Measurements from ENCODE around the gene CRABP2.

CRABP2 gene

DNA sequence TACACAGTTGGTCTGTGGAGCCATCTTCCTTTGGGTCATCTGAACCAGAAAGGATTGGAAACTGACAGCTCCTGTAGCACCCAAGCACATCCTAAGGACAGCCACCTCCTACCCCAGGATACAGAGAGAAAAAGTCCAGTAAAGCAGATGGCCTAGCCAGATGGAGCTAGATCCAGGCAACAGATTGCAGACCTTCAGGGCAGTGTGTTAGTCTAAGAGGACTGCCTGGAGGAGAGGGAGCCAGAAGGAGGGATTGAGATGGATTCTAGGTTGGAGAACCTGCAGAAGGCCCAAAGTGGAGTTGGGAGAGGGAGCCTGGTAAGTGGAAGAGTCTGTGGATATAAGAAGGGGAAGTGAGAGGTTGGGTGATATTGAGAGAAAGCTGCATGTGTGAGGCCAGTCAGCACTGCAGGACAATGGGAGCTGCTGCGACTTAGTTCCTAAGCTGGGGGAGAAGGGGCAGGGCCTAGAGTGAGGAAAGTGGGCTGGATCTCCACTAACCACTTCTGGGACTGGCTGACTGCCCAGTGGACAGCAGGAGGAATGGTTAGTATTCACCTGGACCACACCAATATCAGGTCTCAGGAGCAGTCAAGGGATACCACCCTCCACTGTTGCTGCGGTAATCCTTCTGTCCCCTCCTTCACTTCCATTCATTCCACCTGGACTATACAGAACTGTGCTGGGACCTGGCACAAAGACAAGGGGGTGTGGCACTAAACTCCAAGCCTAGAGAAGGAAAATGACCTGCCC, 50.1 kb downstream of the CRABP2 start:
- no peaks in the 10 kb centered on the region for H3K9me3 ChIP-seq (ENCODE audit: insufficient read depth, low read length)
- peaks cover 33% of the 10 kb centered on the region for H3K4me1 ChIP-seq (ENCODE audit: low read length)
- peaks cover 23% of the 10 kb centered on the region for H4K20me1 ChIP-seq (ENCODE audit: insufficient read depth, low read length)
- H3K27ac ChIP-seq (ENCODE audit: low read length), result no peak overlapping the region
- no peak overlapping the region for H3K4me2 ChIP-seq (ENCODE audit: low read length)
- no peak overlapping the region for H3K4me3 ChIP-seq (ENCODE audit: low read length)
- H2AFZ ChIP-seq (ENCODE audit: low read depth, low read length), result no peak overlapping the region
- no peak overlapping the region for H3K9ac ChIP-seq (ENCODE audit: low read length)
- H3K36me3 ChIP-seq (replicated peaks; ENCODE audit: low read depth, low read length), result no peaks in the 10 kb centered on the region
- TF ChIP-seq, protein P1, sequence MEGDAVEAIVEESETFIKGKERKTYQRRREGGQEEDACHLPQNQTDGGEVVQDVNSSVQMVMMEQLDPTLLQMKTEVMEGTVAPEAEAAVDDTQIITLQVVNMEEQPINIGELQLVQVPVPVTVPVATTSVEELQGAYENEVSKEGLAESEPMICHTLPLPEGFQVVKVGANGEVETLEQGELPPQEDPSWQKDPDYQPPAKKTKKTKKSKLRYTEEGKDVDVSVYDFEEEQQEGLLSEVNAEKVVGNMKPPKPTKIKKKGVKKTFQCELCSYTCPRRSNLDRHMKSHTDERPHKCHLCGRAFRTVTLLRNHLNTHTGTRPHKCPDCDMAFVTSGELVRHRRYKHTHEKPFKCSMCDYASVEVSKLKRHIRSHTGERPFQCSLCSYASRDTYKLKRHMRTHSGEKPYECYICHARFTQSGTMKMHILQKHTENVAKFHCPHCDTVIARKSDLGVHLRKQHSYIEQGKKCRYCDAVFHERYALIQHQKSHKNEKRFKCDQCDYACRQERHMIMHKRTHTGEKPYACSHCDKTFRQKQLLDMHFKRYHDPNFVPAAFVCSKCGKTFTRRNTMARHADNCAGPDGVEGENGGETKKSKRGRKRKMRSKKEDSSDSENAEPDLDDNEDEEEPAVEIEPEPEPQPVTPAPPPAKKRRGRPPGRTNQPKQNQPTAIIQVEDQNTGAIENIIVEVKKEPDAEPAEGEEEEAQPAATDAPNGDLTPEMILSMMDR (IDR thresholded peaks at IDR 0.05; ENCODE audit: low read depth, low read length), result no peak
- no peak for TF ChIP-seq EZH2phosphoT487 (IDR thresholded peaks at IDR 0.05; ENCODE audit: low read depth)
- H3K27me3 ChIP-seq (ENCODE audit: low read depth, low read length), result peaks cover 65% of the 10 kb centered on the region
- no peaks in the 10 kb centered on the region for H3K79me2 ChIP-seq (ENCODE audit: low read length)

DNA sequence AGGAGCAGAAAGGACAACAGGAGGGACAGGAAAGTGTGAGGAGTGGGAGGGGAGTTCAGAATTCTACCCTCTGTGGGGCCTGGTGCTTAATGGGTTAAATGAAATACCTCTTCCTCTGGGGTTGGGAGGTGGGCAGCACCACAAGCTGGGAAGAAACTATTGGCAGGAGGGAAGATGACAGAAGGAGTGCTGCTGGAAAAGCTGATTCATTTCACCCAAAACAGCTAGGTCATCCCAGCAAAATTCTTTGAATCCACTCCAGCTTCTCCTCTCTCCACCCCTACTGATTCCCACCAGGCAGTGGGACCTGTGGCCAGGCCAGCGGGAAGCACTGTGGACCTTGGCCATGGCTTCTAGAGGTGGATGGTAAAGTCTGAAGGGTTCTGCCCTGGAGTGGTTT, 50.7 kb downstream of the CRABP2 start:
- H3K4me3 ChIP-seq (ENCODE audit: low read length), result no peak overlapping the region
- H3K4me2 ChIP-seq (ENCODE audit: low read length), result no peak overlapping the region
- no peaks in the 10 kb centered on the region for H3K36me3 ChIP-seq (replicated peaks; ENCODE audit: low read depth, low read length)
- H2AFZ ChIP-seq (ENCODE audit: low read depth, low read length), result no peak overlapping the region
- no peaks in the 10 kb centered on the region for H3K79me2 ChIP-seq (ENCODE audit: low read length)
- H4K20me1 ChIP-seq (ENCODE audit: insufficient read depth, low read length), result peaks cover 27% of the 10 kb centered on the region
- H3K9ac ChIP-seq (ENCODE audit: low read length), result no peak overlapping the region
- TF ChIP-seq EZH2phosphoT487 (IDR thresholded peaks at IDR 0.05; ENCODE audit: low read depth), result no peak
- TF ChIP-seq, protein P1 (IDR thresholded peaks at IDR 0.05; ENCODE audit: low read depth, low read length), result no peak
- H3K4me1 ChIP-seq (ENCODE audit: low read length), result peaks cover 28% of the 10 kb centered on the region
- no peaks in the 10 kb centered on the region for H3K9me3 ChIP-seq (ENCODE audit: insufficient read depth, low read length)
- no peak overlapping the region for H3K27ac ChIP-seq (ENCODE audit: low read length)
- peaks cover 71% of the 10 kb centered on the region for H3K27me3 ChIP-seq (ENCODE audit: low read depth, low read length)

DNA sequence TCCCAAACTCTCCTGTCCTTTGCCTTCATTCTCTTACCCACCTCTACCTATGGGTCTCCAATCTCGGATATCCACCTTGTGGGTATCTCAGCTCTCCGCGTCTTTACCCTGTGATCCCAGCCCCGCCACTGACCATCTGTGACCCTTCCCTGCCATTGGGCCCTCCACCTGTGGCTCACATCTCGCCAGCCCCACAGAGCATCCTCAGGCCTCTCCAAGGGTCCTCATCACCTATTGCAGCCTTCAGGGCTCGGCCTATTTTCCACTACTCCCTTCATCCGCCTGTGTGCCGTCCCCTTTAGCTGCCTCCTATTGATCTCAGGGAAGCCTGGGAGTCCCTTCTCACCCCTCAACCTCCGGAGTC, 52.4 kb downstream of the CRABP2 start:
- no peak overlapping the region for H3K4me2 ChIP-seq (ENCODE audit: low read length)
- H4K20me1 ChIP-seq (ENCODE audit: insufficient read depth, low read length), result peaks cover 27% of the 10 kb centered on the region
- no peaks in the 10 kb centered on the region for H3K79me2 ChIP-seq (ENCODE audit: low read length)
- H3K27ac ChIP-seq (ENCODE audit: low read length), result no peak overlapping the region
- H3K4me3 ChIP-seq (ENCODE audit: low read length), result no peak overlapping the region
- no peaks in the 10 kb centered on the region for H3K36me3 ChIP-seq (replicated peaks; ENCODE audit: low read depth, low read length)
- H3K4me1 ChIP-seq (ENCODE audit: low read length), result peaks cover 18% of the 10 kb centered on the region
- no peaks in the 10 kb centered on the region for H3K9me3 ChIP-seq (ENCODE audit: insufficient read depth, low read length)
- TF ChIP-seq, protein P1 (IDR thresholded peaks at IDR 0.05; ENCODE audit: low read depth, low read length), result no peak
- TF ChIP-seq EZH2phosphoT487 (IDR thresholded peaks at IDR 0.05; ENCODE audit: low read depth), result no peak
- H3K9ac ChIP-seq (ENCODE audit: low read length), result no peak overlapping the region
- H3K27me3 ChIP-seq (ENCODE audit: low read depth, low read length), result peaks cover 85% of the 10 kb centered on the region
- no peak overlapping the region for H2AFZ ChIP-seq (ENCODE audit: low read depth, low read length)

DNA sequence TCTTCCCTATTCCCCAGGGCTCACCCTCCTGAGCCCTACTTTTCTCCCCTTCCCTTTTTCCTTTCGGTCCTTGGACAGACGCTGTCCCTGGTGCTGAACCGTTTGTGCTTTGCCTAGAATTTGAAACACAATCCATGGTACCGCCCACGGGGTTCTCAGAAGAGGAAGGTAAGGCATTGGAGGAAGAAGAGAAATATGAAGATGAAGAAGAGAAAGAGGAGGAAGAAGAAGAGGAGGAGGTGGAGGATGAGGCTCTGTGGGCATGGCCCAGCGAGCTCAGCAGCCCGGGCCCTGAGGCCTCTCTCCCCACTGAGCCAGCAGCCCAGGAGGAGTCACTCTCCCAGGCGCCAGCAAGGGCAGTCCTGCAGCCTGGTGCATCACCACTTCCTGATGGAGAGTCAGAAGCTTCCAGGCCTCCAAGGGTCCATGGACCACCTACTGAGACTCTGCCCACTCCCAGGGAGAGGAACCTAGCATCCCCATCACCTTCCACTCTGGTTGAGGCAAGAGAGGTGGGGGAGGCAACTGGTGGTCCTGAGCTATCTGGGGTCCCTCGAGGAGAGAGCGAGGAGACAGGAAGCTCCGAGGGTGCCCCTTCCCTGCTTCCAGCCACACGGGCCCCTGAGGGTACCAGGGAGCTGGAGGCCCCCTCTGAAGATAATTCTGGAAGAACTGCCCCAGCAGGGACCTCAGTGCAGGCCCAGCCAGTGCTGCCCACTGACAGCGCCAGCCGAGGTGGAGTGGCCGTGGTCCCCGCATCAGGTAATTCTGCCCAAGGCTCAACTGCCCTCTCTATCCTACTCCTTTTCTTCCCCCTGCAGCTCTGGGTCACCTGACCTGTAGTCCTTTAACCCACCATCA, 53.0 kb downstream of the CRABP2 start:
- no peaks in the 10 kb centered on the region for H3K79me2 ChIP-seq (ENCODE audit: low read length)
- no peaks in the 10 kb centered on the region for H3K9me3 ChIP-seq (ENCODE audit: insufficient read depth, low read length)
- H3K27ac ChIP-seq (ENCODE audit: low read length), result no peak overlapping the region
- TF ChIP-seq, protein P1 (IDR thresholded peaks at IDR 0.05; ENCODE audit: low read depth, low read length), result no peak
- TF ChIP-seq EZH2phosphoT487 (IDR thresholded peaks at IDR 0.05; ENCODE audit: low read depth), result no peak
- no peak overlapping the region for H3K4me3 ChIP-seq (ENCODE audit: low read length)
- H3K27me3 ChIP-seq (ENCODE audit: low read depth, low read length), result peaks cover 90% of the 10 kb centered on the region
- H3K4me2 ChIP-seq (ENCODE audit: low read length), result no peak overlapping the region
- peaks cover 13% of the 10 kb centered on the region for H3K4me1 ChIP-seq (ENCODE audit: low read length)
- H3K36me3 ChIP-seq (replicated peaks; ENCODE audit: low read depth, low read length), result no peaks in the 10 kb centered on the region
- peaks cover 27% of the 10 kb centered on the region for H4K20me1 ChIP-seq (ENCODE audit: insufficient read depth, low read length)
- H3K9ac ChIP-seq (ENCODE audit: low read length), result no peak overlapping the region
- H2AFZ ChIP-seq (ENCODE audit: low read depth, low read length), result no peak overlapping the region
